ENCODE measurements around the gene MIA2.

DNA sequence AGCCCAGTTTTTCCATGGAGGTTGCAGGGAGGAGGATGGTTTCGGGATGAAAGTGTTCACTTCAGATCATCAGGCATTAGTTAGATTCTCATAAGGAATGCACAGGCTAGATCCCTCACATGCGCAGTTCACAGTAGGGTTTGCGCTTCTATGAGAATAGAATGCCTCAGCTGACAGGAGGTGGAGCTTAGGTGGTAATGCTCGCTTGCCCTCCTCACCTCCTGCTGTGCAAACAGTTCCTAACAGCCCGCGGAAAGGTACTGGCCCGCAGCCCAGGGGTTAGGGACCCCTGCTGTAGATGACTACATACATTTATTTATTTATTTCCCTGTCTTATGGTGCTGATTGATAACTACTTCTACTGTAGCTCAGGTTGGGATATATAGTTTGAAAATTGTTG lies 105.3 kb downstream of the MIA2 start:
- TF ChIP-seq, protein P1, sequence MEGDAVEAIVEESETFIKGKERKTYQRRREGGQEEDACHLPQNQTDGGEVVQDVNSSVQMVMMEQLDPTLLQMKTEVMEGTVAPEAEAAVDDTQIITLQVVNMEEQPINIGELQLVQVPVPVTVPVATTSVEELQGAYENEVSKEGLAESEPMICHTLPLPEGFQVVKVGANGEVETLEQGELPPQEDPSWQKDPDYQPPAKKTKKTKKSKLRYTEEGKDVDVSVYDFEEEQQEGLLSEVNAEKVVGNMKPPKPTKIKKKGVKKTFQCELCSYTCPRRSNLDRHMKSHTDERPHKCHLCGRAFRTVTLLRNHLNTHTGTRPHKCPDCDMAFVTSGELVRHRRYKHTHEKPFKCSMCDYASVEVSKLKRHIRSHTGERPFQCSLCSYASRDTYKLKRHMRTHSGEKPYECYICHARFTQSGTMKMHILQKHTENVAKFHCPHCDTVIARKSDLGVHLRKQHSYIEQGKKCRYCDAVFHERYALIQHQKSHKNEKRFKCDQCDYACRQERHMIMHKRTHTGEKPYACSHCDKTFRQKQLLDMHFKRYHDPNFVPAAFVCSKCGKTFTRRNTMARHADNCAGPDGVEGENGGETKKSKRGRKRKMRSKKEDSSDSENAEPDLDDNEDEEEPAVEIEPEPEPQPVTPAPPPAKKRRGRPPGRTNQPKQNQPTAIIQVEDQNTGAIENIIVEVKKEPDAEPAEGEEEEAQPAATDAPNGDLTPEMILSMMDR (IDR thresholded peaks at IDR 0.05) = no peak
- TF ChIP-seq POLR2A (IDR thresholded peaks at IDR 0.05) = no peak

All from right lobe of liver (tissue), 4 donors.